SU-DHL-6 (cell line): ENCODE results near the gene KLHL7.
A peak's percentile ranks its signal among the peaks of the same experiment; 100 is the strongest.

ENCODE experiments used
- H2AFZ ChIP-seq: fragments of 200-600 bp; sonication (generic); 2 replicates; pipeline ENCODE4 v1.6.1; 2014; ENCODE audit warnings: low read depth, mild to moderate bottlenecking, moderate library complexity, mixed read lengths, antibody characterized with exemption, low read length; ENCODE audit not compliant: severe bottlenecking
- H3F3A ChIP-seq: fragments of 200-600 bp; shearing (Covaris generic); 2 replicates; pipeline ENCODE4 v1.6.0; 2016; ENCODE audit warnings: antibody characterized with exemption, mild to moderate bottlenecking; ENCODE audit not compliant: insufficient read depth
- H3K27ac ChIP-seq: fragments of 200-600 bp; sonication (generic); 2 replicates; pipeline ENCODE4 v1.5.1; 2016; ENCODE audit warnings: low read depth, mild to moderate bottlenecking, low read length, moderate library complexity, mixed read lengths
- H3K27me3 ChIP-seq: fragments of 200-600 bp; sonication (generic), shearing (Covaris generic); 2 replicates; pipeline ENCODE4 v1.6.0; 2014; ENCODE audit warnings: mild to moderate bottlenecking, low read length
- H3K36me3 ChIP-seq: fragments of 200-600 bp; sonication (generic); 2 replicates; pipeline ENCODE4 v1.6.1; 2014; ENCODE audit warnings: mild to moderate bottlenecking, low read length, mixed read lengths
- H3K4me2 ChIP-seq: fragments of 300-600, 200-600 bp; shearing (Covaris generic), sonication (generic); 2 replicates; pipeline ENCODE4 v1.6.0; 2014; ENCODE audit warnings: low read length, low read depth, mild to moderate bottlenecking; ENCODE audit not compliant: poor library complexity, severe bottlenecking
- H3K4me3 ChIP-seq: fragments of 200-600 bp; sonication (generic); 2 replicates; pipeline ENCODE4 v1.5.1; 2014; ENCODE audit warnings: antibody characterized with exemption, low read length, mild to moderate bottlenecking, mixed read lengths; ENCODE audit not compliant: insufficient read depth, poor library complexity, severe bottlenecking
- H3K79me2 ChIP-seq: fragments of 200-600 bp; sonication (generic); 2 replicates; pipeline ENCODE4 v1.6.1; 2014; ENCODE audit warnings: mild to moderate bottlenecking, low read length, moderate library complexity; ENCODE audit not compliant: insufficient read depth
- H3K9ac ChIP-seq: fragments of 200-600 bp; sonication (generic); 2 replicates; pipeline ENCODE4 v1.7.0; 2014; ENCODE audit warnings: mild to moderate bottlenecking, low read length
- H3K9me2 ChIP-seq: fragments of 200-600 bp; sonication (generic); replicated peaks from 2 replicates; pipeline ENCODE4 v1.6.1; 2014; ENCODE audit warnings: low read length; ENCODE audit not compliant: insufficient read depth
- H3K9me3 ChIP-seq: fragments of 200-600 bp; sonication (generic); 2 replicates; pipeline ENCODE4 v1.6.1; 2014; ENCODE audit warnings: low read length, mixed read lengths; ENCODE audit not compliant: insufficient read depth
- H4K20me1 ChIP-seq: fragments of 200-600 bp; sonication (generic); 2 replicates; pipeline ENCODE4 v1.6.1; 2014; ENCODE audit warnings: low read depth, mild to moderate bottlenecking, antibody characterized with exemption, low read length, moderate library complexity, mixed read lengths
- CTCF ChIP-seq: fragments of 200-600 bp; sonication (generic); IDR thresholded peaks from one replicate; pipeline ENCODE4 v1.5.1; 2017; ENCODE audit warnings: antibody characterized with exemption, mild to moderate bottlenecking, low read length, moderate library complexity; ENCODE audit not compliant: insufficient read depth, poor library complexity, severe bottlenecking
- EZH2phosphoT487 ChIP-seq: fragments of 200-600 bp; sonication (generic), shearing (Covaris generic); conservative IDR thresholded peaks from 2 replicates; pipeline ENCODE4 v1.6.1; 2018; ENCODE audit warnings: mild to moderate bottlenecking, antibody characterized with exemption, low read length, moderate library complexity, mixed read lengths

Gene KLHL7

GRCh38 chr7:23105086-23105643 is 420 bp upstream of the KLHL7 start:
- Histone ChIP-seq H3K9me2 (no peaks in the 10 kb centered on the region), H3K27ac (0 out of 2 replicates have a peak overlapping the region, but pooled peaks have one; percentile 4)

GRCh38 chr7:23106057-23106822 is 655 bp downstream of the KLHL7 start:
- no peaks in the 10 kb centered on the region for H3K9me2 ChIP-seq
- H3F3A ChIP-seq, result 0 out of 2 replicates have a peak, but pooled peaks cover 4% of the 10 kb centered on the region
- peak overlapping the region; percentile 83 for H3K27ac ChIP-seq
- H3K9ac ChIP-seq, result peak overlapping the region; percentile 71
- peak overlapping the region; percentile 77 for H3K4me2 ChIP-seq
- H4K20me1 ChIP-seq, result 0 out of 2 replicates have a peak, but pooled peaks cover 5% of the 10 kb centered on the region
- 0 out of 2 replicates have a peak, but pooled peaks cover 3% of the 10 kb centered on the region for H3K36me3 ChIP-seq
- peak overlapping the region; percentile 73 for H3K4me3 ChIP-seq
- TF ChIP-seq EZH2phosphoT487 (no peak), CTCF (no peak)
- no peaks in the 10 kb centered on the region for H3K27me3 ChIP-seq
- no peaks in the 10 kb centered on the region for H3K9me3 ChIP-seq
- H3K79me2 ChIP-seq, result peaks cover 23% of the 10 kb centered on the region
- H2AFZ ChIP-seq, result peak overlapping the region; percentile 90

More at GRCh38 chr7:23105086-23105643, 420 bp upstream of the KLHL7 start:
- peaks cover 20% of the 10 kb centered on the region for H3K79me2 ChIP-seq
- peak overlapping the region; percentile 90 for H2AFZ ChIP-seq
- no peaks in the 10 kb centered on the region for H3K9me3 ChIP-seq
- 0 out of 2 replicates have a peak, but pooled peaks cover 5% of the 10 kb centered on the region for H4K20me1 ChIP-seq
- peak overlapping the region; percentile 77 for H3K4me2 ChIP-seq
- H3K27me3 ChIP-seq, result no peaks in the 10 kb centered on the region
- 0 out of 2 replicates have a peak, but pooled peaks cover 3% of the 10 kb centered on the region for H3K36me3 ChIP-seq
- peak overlapping the region; percentile 73 for H3K4me3 ChIP-seq
- TF ChIP-seq EZH2phosphoT487 (no peak), CTCF (no peak)
- H3F3A ChIP-seq, result 0 out of 2 replicates have a peak, but pooled peaks cover 4% of the 10 kb centered on the region
- H3K9ac ChIP-seq, result peak overlapping the region; percentile 71

GRCh38 chr7:23106823-23107663 is 1.5 kb downstream of the KLHL7 start:
- Histone ChIP-seq H3F3A (0 out of 2 replicates have a peak, but pooled peaks cover 4% of the 10 kb centered on the region), H3K27me3 (no peaks in the 10 kb centered on the region), H3K27ac (peak overlapping the region; percentile 83; the same call in 1 of the 2 replicates), H3K9me3 (no peaks in the 10 kb centered on the region), H3K9me2 (no peaks in the 10 kb centered on the region), H3K4me3 (peak overlapping the region; percentile 73), H3K4me2 (peak overlapping the region; percentile 77), H3K9ac (peak overlapping the region; percentile 71), H3K36me3 (0 out of 2 replicates have a peak, but pooled peaks cover 3% of the 10 kb centered on the region), H3K79me2 (peaks cover 25% of the 10 kb centered on the region), H2AFZ (peak overlapping the region; percentile 90), H4K20me1 (0 out of 2 replicates have a peak, but pooled peaks cover 5% of the 10 kb centered on the region)
- TF ChIP-seq CTCF (no peak), EZH2phosphoT487 (no peak)
